ENCODE data around the gene IGSF6.
A peak's percentile ranks its signal among the peaks of the same experiment; 100 is the strongest.

Gene IGSF6

GRCh38 chr16:21603928-21604327 is 48.5 kb downstream of the IGSF6 start:
- DNase-seq: peak; percentile 90
- no peaks in the 10 kb centered on the region for H3K9me3 ChIP-seq (ENCODE audit: severe bottlenecking)
- TF ChIP-seq CTCF (IDR thresholded peaks at IDR 0.05; ENCODE audit: low read depth, low read length): peak; percentile 38; the same call in 1 of the 2 replicates
- peak overlapping the region; percentile 37 for H3K27ac ChIP-seq
- no peaks in the 10 kb centered on the region for H3K36me3 ChIP-seq
- H3K4me3 ChIP-seq (ENCODE audit: low read depth, low read length): no peak overlapping the region; the same call in 1 of the 2 replicates
- no peaks in the 10 kb centered on the region for H3K27me3 ChIP-seq (ENCODE audit: insufficient read depth, low read depth, severe bottlenecking)

GRCh38 chr16:21602785-21603184 is 49.6 kb downstream of the IGSF6 start:
- no peak for DNase-seq
- Histone ChIP-seq H3K27ac (no peak overlapping the region), H3K4me3 (ENCODE audit: low read depth, low read length) (no peak overlapping the region), H3K36me3 (no peaks in the 10 kb centered on the region), H3K27me3 (ENCODE audit: insufficient read depth, low read depth, severe bottlenecking) (no peaks in the 10 kb centered on the region), H3K9me3 (ENCODE audit: severe bottlenecking) (no peaks in the 10 kb centered on the region)
- TF ChIP-seq CTCF (IDR thresholded peaks at IDR 0.05; ENCODE audit: low read depth, low read length): no peak

GRCh38 chr16:21600031-21600773 is 52.2 kb downstream of the IGSF6 start:
- TF ChIP-seq CTCF (IDR thresholded peaks at IDR 0.05; ENCODE audit: low read depth, low read length): no peak
- no peaks in the 10 kb centered on the region for H3K9me3 ChIP-seq (ENCODE audit: severe bottlenecking)
- H3K27ac ChIP-seq: peak overlapping the region; percentile 96
- no peaks in the 10 kb centered on the region for H3K36me3 ChIP-seq
- peak overlapping the region; percentile 85 for H3K4me3 ChIP-seq (ENCODE audit: low read depth, low read length)
- H3K27me3 ChIP-seq (ENCODE audit: insufficient read depth, low read depth, severe bottlenecking): no peaks in the 10 kb centered on the region
- DNase-seq: no peak

GRCh38 chr16:21599122-21600030 is 53.0 kb downstream of the IGSF6 start, which contains the start of gene METTL9:
Gene METTL9 (plus strand): TSS chr16:21599577. CDS start chr16:21599734, 157 bp downstream.
- Histone ChIP-seq H3K27me3 (ENCODE audit: insufficient read depth, low read depth, severe bottlenecking) (no peaks in the 10 kb centered on the region), H3K36me3 (no peaks in the 10 kb centered on the region), H3K27ac (peak within 1 kb of the TSS; percentile 96), H3K9me3 (ENCODE audit: severe bottlenecking) (no peaks in the 10 kb centered on the region), H3K4me3 (ENCODE audit: low read depth, low read length) (peak within 1 kb of the TSS; percentile 85)
- DNase-seq: peak; percentile 95
- 0 out of 2 replicates have a peak, but pooled peaks have one; percentile 0 for TF ChIP-seq CTCF (IDR thresholded peaks at IDR 0.05; ENCODE audit: low read depth, low read length)

GRCh38 chr16:21598701-21599121 is 53.7 kb downstream of the IGSF6 start:
- H3K27me3 ChIP-seq (ENCODE audit: insufficient read depth, low read depth, severe bottlenecking): no peaks in the 10 kb centered on the region
- TF ChIP-seq CTCF (IDR thresholded peaks at IDR 0.05; ENCODE audit: low read depth, low read length): no peak
- no peak for DNase-seq
- no peaks in the 10 kb centered on the region for H3K36me3 ChIP-seq
- H3K4me3 ChIP-seq (ENCODE audit: low read depth, low read length): peak overlapping the region; percentile 85
- peak overlapping the region; percentile 96 for H3K27ac ChIP-seq
- no peaks in the 10 kb centered on the region for H3K9me3 ChIP-seq (ENCODE audit: severe bottlenecking)

All from WERI-Rb-1 (cell line).